ENCODE measurements around the gene SLC12A5. TPM values are rescaled to one million over a fixed set of nuclear protein-coding genes. Genes with fewer than 3 reads are reported as not detected.
A peak's percentile ranks its signal among the peaks of the same experiment; 100 is the strongest.

The SLC12A5 gene
- total RNA-seq, 1 donor from 2014 or later: 8.8 TPM

DNA sequence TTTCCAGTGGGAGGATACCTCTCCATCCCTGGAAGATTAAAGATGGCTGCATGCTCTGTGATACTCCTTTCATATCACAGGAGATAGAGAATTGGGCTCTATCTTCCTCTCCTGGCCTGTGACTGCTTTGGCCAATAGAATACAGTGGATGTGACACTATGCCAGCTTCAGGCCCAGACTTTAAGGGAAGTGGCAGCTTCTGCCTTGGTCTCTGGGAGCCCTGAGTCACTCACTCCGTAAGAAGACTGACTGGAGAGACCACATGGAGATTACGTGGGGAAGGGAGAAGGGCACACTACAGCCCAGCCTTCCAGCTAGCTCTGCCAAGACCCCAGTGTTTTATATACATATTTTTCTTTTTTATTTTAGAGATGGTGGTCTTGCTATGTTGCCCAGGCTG lies 30.7 kb upstream of the SLC12A5 start:
- Mint-ChIP-seq H3K27ac (ENCODE audit: unreplicated experiment) (no peak overlapping the region), H3K36me3 (ENCODE audit: low read depth, unreplicated experiment) (no peaks in the 10 kb centered on the region), H3K4me1 (ENCODE audit: unreplicated experiment) (peaks cover 65% of the 10 kb centered on the region), H3K9me3 (ENCODE audit: unreplicated experiment) (no peaks in the 10 kb centered on the region), H3K27me3 (ENCODE audit: unreplicated experiment) (peaks cover 5% of the 10 kb centered on the region), H3K4me3 (ENCODE audit: unreplicated experiment) (no peak overlapping the region)
- DNase-seq (ENCODE audit: low spot score): no peak
- TF ChIP-seq, protein P1, sequence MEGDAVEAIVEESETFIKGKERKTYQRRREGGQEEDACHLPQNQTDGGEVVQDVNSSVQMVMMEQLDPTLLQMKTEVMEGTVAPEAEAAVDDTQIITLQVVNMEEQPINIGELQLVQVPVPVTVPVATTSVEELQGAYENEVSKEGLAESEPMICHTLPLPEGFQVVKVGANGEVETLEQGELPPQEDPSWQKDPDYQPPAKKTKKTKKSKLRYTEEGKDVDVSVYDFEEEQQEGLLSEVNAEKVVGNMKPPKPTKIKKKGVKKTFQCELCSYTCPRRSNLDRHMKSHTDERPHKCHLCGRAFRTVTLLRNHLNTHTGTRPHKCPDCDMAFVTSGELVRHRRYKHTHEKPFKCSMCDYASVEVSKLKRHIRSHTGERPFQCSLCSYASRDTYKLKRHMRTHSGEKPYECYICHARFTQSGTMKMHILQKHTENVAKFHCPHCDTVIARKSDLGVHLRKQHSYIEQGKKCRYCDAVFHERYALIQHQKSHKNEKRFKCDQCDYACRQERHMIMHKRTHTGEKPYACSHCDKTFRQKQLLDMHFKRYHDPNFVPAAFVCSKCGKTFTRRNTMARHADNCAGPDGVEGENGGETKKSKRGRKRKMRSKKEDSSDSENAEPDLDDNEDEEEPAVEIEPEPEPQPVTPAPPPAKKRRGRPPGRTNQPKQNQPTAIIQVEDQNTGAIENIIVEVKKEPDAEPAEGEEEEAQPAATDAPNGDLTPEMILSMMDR (IDR thresholded peaks at IDR 0.05; ENCODE audit: unreplicated experiment): no peak

GRCh38 chr20:45998761-45999160 lies 30.3 kb upstream of the SLC12A5 start:
- Mint-ChIP-seq H3K27me3 (ENCODE audit: unreplicated experiment) (peaks cover 5% of the 10 kb centered on the region), H3K4me1 (ENCODE audit: unreplicated experiment) (peaks cover 64% of the 10 kb centered on the region), H3K36me3 (ENCODE audit: low read depth, unreplicated experiment) (no peaks in the 10 kb centered on the region), H3K27ac (ENCODE audit: unreplicated experiment) (no peak overlapping the region), H3K4me3 (ENCODE audit: unreplicated experiment) (peak overlapping the region; percentile 16), H3K9me3 (ENCODE audit: unreplicated experiment) (no peaks in the 10 kb centered on the region)
- TF ChIP-seq, protein P1 (IDR thresholded peaks at IDR 0.05; ENCODE audit: unreplicated experiment): no peak
- no peak for DNase-seq (ENCODE audit: low spot score)

GRCh38 chr20:45999557-46000261 lies 29.3 kb upstream of the SLC12A5 start:
- H3K36me3 Mint-ChIP-seq (ENCODE audit: low read depth, unreplicated experiment): no peaks in the 10 kb centered on the region
- H3K4me3 Mint-ChIP-seq (ENCODE audit: unreplicated experiment): no peak overlapping the region
- TF ChIP-seq, protein P1 (IDR thresholded peaks at IDR 0.05; ENCODE audit: unreplicated experiment): no peak
- no peak for DNase-seq (ENCODE audit: low spot score)
- peaks cover 72% of the 10 kb centered on the region for H3K4me1 Mint-ChIP-seq (ENCODE audit: unreplicated experiment)
- no peak overlapping the region for H3K27ac Mint-ChIP-seq (ENCODE audit: unreplicated experiment)
- H3K27me3 Mint-ChIP-seq (ENCODE audit: unreplicated experiment): peaks cover 10% of the 10 kb centered on the region
- H3K9me3 Mint-ChIP-seq (ENCODE audit: unreplicated experiment): no peaks in the 10 kb centered on the region

GRCh38 chr20:46000262-46000996 lies 28.6 kb upstream of the SLC12A5 start:
- peak overlapping the region; percentile 29 for H3K4me3 Mint-ChIP-seq (ENCODE audit: unreplicated experiment)
- H3K27ac Mint-ChIP-seq (ENCODE audit: unreplicated experiment): peak overlapping the region; percentile 45
- H3K4me1 Mint-ChIP-seq (ENCODE audit: unreplicated experiment): peaks cover 72% of the 10 kb centered on the region
- TF ChIP-seq, protein P1 (IDR thresholded peaks at IDR 0.05; ENCODE audit: unreplicated experiment): no peak
- H3K36me3 Mint-ChIP-seq (ENCODE audit: low read depth, unreplicated experiment): no peaks in the 10 kb centered on the region
- no peaks in the 10 kb centered on the region for H3K9me3 Mint-ChIP-seq (ENCODE audit: unreplicated experiment)
- peaks cover 10% of the 10 kb centered on the region for H3K27me3 Mint-ChIP-seq (ENCODE audit: unreplicated experiment)
- DNase-seq (ENCODE audit: low spot score): peak; percentile 46

DNA sequence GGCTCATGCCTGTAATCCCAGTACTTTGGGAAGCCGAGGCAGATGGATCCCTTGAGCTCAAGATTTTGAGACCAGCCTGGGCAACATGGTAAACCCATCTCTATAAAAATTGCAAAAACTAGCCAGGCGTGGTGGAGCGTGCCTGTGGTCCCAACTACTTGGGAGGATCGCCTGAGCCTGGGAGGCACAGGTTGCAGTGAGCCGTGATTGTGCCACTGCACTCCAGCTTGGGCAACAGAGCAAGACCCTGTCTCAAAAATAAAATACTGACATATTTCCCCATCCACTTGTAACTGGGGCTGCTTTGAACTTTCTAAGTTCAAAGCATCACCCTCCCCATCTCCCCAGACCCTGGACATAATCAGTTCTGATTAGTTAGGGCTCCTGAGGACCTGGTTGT lies 27.5 kb upstream of the SLC12A5 start:
- Mint-ChIP-seq H3K27ac (ENCODE audit: unreplicated experiment) (no peak overlapping the region), H3K36me3 (ENCODE audit: low read depth, unreplicated experiment) (no peaks in the 10 kb centered on the region), H3K4me3 (ENCODE audit: unreplicated experiment) (no peak overlapping the region), H3K4me1 (ENCODE audit: unreplicated experiment) (peaks cover 81% of the 10 kb centered on the region), H3K9me3 (ENCODE audit: unreplicated experiment) (no peaks in the 10 kb centered on the region), H3K27me3 (ENCODE audit: unreplicated experiment) (peaks cover 12% of the 10 kb centered on the region)
- no peak for DNase-seq (ENCODE audit: low spot score)
- TF ChIP-seq, protein P1 (IDR thresholded peaks at IDR 0.05; ENCODE audit: unreplicated experiment): no peak

Measured in endothelial cell (in vitro differentiated cells).